Vagina (tissue), 2 donors: ENCODE data around the gene CNOT4.

ENCODE experiments used
- CTCF ChIP-seq, 3 experiments: fragments of 450-650 bp in 2 of 3; fragments of 200-600 bp in 1 of 3; sonication (generic) in 1 of 3; IDR thresholded peaks; one replicate each; pipeline ENCODE4 v1.5.1; 2017 to 2019; ENCODE audit warnings: antibody characterized with exemption in 3 of 3, mild to moderate bottlenecking in 2 of 3, moderate library complexity in 2 of 3
- POLR2A ChIP-seq, 2 donors: fragments of 450-650 bp; IDR thresholded peaks; one replicate each; pipeline ENCODE4 v1.6.1; 2017; ENCODE audit warnings: antibody characterized with exemption in 2 of 2, mild to moderate bottlenecking in 2 of 2, moderate library complexity in 2 of 2
- POLR2AphosphoS5 ChIP-seq, 2 donors: sonication (generic); formaldehyde crosslinking; IDR thresholded peaks; one replicate each; pipeline ENCODE4 v1.9.0; 2017; ENCODE audit warnings: antibody characterized with exemption in 2 of 2, mild to moderate bottlenecking in 2 of 2, low read depth in 1 of 2; ENCODE audit not compliant: insufficient read depth in 1 of 2

- TF ChIP-seq CTCF (IDR thresholded peaks at IDR 0.05), result no peak
- TF ChIP-seq POLR2AphosphoS5 (IDR thresholded peaks at IDR 0.05; ENCODE audit: insufficient read depth in 1 of 2, low read depth in 1 of 2), result no peak
- no peak for TF ChIP-seq POLR2A (IDR thresholded peaks at IDR 0.05)
Measured at GRCh38 chr7:135459951-135460567, 49.8 kb downstream of the CNOT4 start.
